A673 (cell line): ENCODE results near the gene CRABP1.

Experiments used
- CTCF ChIP-seq: fragments of 300-800, 200-600 bp; sonication (generic); conservative IDR thresholded peaks from 2 replicates; pipeline ENCODE4 v1.5.1; 2017; ENCODE audit warnings: low read depth, mild to moderate bottlenecking, antibody characterized with exemption, low read length, moderate library complexity, mixed read lengths
- EZH2 ChIP-seq: fragments of 200-600 bp; sonication (generic); IDR thresholded peaks from 2 replicates; pipeline ENCODE4 v1.6.1; 2017; ENCODE audit warnings: borderline replicate concordance, low read depth, mild to moderate bottlenecking, mixed read lengths, antibody characterized with exemption, low read length; ENCODE audit not compliant: poor library complexity, severe bottlenecking

GRCh38 chr15:78304216-78305066 is 35.7 kb upstream of the CRABP1 start:
- TF ChIP-seq CTCF (no peak), EZH2 (no peak)
